Bronchial epithelial cell (primary cell): ENCODE results near the gene PSG1. TPM values are rescaled to one million over a fixed set of nuclear protein-coding genes. Genes with fewer than 3 reads are reported as not detected.
A peak's percentile ranks its signal among the peaks of the same experiment; 100 is the strongest.
"Not testable (repeated sequence)": the region's sequence is repeated elsewhere in the genome, so short reads cannot be mapped to it uniquely, and the experiment has no call there.

ENCODE experiments used
- DNase-seq: peaks from one replicate; pipeline ENCODE4 v3.0.0-alpha.2; 2010; ENCODE audit warnings: low read depth
- FAIRE-seq: peaks from 2 replicates; lab custom pipeline; 2011; peaks lifted over from hg19 to GRCh38; lab: Jason Lieb, UNC
- H3K27me3 ChIP-seq: 2 replicates; pipeline ENCODE4 v1.5.1; 2011; ENCODE audit warnings: low read length; ENCODE audit not compliant: control insufficient read depth, insufficient read depth
- H3K36me3 ChIP-seq: 2 replicates; pipeline ENCODE4 v1.5.1; 2011; ENCODE audit warnings: low read length; ENCODE audit not compliant: control insufficient read depth, insufficient read depth
- H3K4me3 ChIP-seq: 2 replicates; pipeline ENCODE4 v1.5.1; 2011; ENCODE audit warnings: mild to moderate bottlenecking, low read depth, low read length, control low read depth
- CTCF ChIP-seq: IDR thresholded peaks from 2 replicates; pipeline ENCODE4 v1.5.1; 2011; ENCODE audit warnings: mild to moderate bottlenecking, moderate library complexity, low read length, control low read depth, inconsistent platforms; ENCODE audit not compliant: insufficient read depth, severe bottlenecking
- total RNA-seq: library from RNA; depleted of rRNA; stranded (reverse); fragments of >200 nt; gene quantifications from 2 replicates; pipeline ENCODE4 v1.2.1, GENCODE V29; 2014

The PSG1 gene
- total RNA-seq, 1 donor from 2014 or later, result not detected

GRCh38 chr19:42850981-42851717, 28.4 kb downstream of the PSG1 start:
- no peaks in the 10 kb centered on the region for H3K27me3 ChIP-seq
- peak; percentile 92 for FAIRE-seq
- H3K4me3 ChIP-seq, result no peak overlapping the region
- no peak for TF ChIP-seq CTCF
- peak; percentile 93 for DNase-seq
- H3K36me3 ChIP-seq, result no peaks in the 10 kb centered on the region

- H3K4me3 ChIP-seq, result no peak overlapping the region
- H3K27me3 ChIP-seq, result no peaks in the 10 kb centered on the region
- DNase-seq (peak; percentile 52), FAIRE-seq (no peak)
- no peaks in the 10 kb centered on the region for H3K36me3 ChIP-seq
- TF ChIP-seq CTCF, result no peak
Observed at GRCh38 chr19:42846597-42846996, 32.9 kb downstream of the PSG1 start.

- DNase-seq, H3K27me3 ChIP-seq, H3K36me3 ChIP-seq, FAIRE-seq, H3K4me3 ChIP-seq: not testable (repeated sequence)
Observed at GRCh38 chr19:42843631-42844030, 35.9 kb downstream of the PSG1 start.

GRCh38 chr19:42832746-42833442, 46.6 kb downstream of the PSG1 start:
- not testable (repeated sequence) for H3K36me3 ChIP-seq, FAIRE-seq, H3K4me3 ChIP-seq, H3K27me3 ChIP-seq
- DNase-seq, result peak; percentile 70

GRCh38 chr19:42832023-42832680, 47.4 kb downstream of the PSG1 start:
- FAIRE-seq, DNase-seq, H3K27me3 ChIP-seq, H3K36me3 ChIP-seq, H3K4me3 ChIP-seq: not testable (repeated sequence)

GRCh38 chr19:42831221-42832019, 48.1 kb downstream of the PSG1 start:
- no peaks in the 10 kb centered on the region for H3K27me3 ChIP-seq
- H3K4me3 ChIP-seq, result no peak overlapping the region
- DNase-seq (peak; percentile 87), FAIRE-seq (no peak)
- no peaks in the 10 kb centered on the region for H3K36me3 ChIP-seq
- peak; percentile 48 for TF ChIP-seq CTCF

GRCh38 chr19:42821306-42821977, 58.1 kb downstream of the PSG1 start:
- not testable (repeated sequence) for H3K27me3 ChIP-seq, H3K4me3 ChIP-seq, H3K36me3 ChIP-seq, FAIRE-seq
- peak; percentile 42 for DNase-seq

- peak; percentile 96 for DNase-seq
- H3K36me3 ChIP-seq, H3K27me3 ChIP-seq, FAIRE-seq, H3K4me3 ChIP-seq: not testable (repeated sequence)
Observed at GRCh38 chr19:42819960-42820650, 59.4 kb downstream of the PSG1 start.
